Epithelial cell of esophagus (primary cell): ENCODE data around the gene TOX2.

Source experiments
- DNase-seq: peaks from one replicate; pipeline ENCODE4 v3.0.0; 2010; ENCODE audit warnings: low read depth
- H3K4me3 ChIP-seq: 2 replicates; pipeline ENCODE4 v1.5.1; 2011; ENCODE audit warnings: mild to moderate bottlenecking, low read length, control low read depth
- CTCF ChIP-seq: IDR thresholded peaks from 2 replicates; pipeline ENCODE4 v1.5.1; 2011; ENCODE audit warnings: low read depth, mild to moderate bottlenecking, low read length, control low read depth, inconsistent platforms; ENCODE audit not compliant: insufficient read depth; ENCODE audit errors: missing control alignments

TOX2 gene

GRCh38 chr20:44008806-44009678 lies 94.4 kb downstream of the TOX2 start:
- peak; percentile 45 for DNase-seq
- H3K4me3 ChIP-seq, result no peak overlapping the region
- no peak for TF ChIP-seq CTCF

DNA sequence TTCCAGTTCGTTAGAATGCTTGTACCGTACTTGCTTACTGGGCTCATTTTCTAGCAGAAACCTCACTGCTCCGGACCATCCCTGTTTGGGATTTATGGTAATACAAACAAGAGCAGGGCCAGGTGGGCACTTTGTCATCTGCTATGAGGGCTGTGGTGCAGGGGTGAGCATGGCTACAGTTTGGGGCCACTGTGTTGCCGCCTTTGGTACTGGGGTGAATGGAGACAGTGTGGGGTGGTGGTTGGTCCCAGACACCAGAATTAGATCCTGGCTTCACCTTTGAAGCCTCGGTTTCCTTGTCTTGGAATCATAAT lies 95.0 kb downstream of the TOX2 start:
- DNase-seq, result no peak
- H3K4me3 ChIP-seq, result no peak overlapping the region
- TF ChIP-seq CTCF, result no peak

DNA sequence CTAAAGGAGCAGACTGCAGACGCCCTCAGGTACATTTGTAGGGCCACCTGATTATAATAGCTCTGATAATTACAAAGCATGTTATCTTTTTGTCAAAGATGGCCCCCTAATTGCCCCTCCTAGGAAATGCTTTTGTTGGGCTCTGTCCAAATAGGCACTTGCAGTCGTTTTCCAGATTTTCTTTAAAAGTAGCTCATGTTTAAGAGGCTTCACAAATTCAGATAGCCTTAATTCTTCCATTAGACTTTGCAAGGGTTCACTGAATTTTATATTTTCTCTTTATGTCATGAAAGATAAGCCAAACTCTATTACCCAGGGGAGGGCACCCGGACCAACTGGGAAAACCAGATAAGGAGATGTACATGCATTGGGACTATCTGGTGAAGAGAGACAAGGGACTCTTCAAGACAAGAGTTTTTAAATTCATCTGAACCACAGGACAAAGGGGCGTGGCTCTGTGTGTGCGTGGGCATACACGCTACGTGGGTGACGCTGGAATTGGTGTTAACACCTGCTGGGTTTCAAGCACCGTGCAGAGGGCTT lies 95.6 kb downstream of the TOX2 start:
- TF ChIP-seq CTCF, result no peak
- no peak for DNase-seq
- no peak overlapping the region for H3K4me3 ChIP-seq

GRCh38 chr20:44011251-44011940 lies 96.7 kb downstream of the TOX2 start:
- no peak for DNase-seq
- H3K4me3 ChIP-seq, result no peak overlapping the region
- TF ChIP-seq CTCF, result no peak

DNA sequence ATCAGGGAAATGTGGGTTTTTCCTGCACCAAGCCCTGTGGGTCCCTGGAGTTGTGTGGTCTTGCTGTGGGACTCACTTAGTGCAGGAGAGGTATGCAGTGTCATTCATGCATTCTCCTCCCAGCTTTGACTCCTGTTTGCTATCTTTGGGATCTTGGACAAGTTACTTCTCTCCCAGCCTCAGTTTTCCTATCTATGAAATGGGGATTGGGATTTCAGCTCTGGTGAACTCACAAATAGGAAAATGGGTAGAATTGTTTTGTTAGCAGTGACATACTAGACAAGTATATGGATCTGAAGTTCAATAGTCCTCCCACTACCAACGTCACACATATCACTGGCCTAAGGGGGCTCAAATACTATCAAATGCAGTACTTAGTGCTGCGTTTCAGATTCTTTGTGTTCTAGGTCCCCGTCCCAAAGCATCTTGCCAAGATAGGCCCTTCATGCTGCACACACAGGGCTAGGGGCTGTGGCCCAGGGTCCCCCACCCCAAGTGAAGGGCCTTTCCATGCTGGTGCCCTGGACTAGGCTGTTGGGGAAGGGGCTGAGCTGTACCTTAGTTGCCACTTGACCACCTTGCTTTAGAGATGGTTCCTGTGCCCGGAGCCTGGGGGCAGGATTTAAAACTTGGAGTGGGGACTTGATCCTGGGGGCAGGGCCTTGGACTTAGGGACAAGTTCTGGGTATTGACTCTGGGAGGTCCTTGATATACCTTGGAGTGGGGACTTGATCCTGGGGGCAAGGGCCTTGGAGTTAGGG lies 98.0 kb downstream of the TOX2 start:
- no peak for TF ChIP-seq CTCF
- DNase-seq, result no peak
- H3K4me3 ChIP-seq, result no peak overlapping the region

DNA sequence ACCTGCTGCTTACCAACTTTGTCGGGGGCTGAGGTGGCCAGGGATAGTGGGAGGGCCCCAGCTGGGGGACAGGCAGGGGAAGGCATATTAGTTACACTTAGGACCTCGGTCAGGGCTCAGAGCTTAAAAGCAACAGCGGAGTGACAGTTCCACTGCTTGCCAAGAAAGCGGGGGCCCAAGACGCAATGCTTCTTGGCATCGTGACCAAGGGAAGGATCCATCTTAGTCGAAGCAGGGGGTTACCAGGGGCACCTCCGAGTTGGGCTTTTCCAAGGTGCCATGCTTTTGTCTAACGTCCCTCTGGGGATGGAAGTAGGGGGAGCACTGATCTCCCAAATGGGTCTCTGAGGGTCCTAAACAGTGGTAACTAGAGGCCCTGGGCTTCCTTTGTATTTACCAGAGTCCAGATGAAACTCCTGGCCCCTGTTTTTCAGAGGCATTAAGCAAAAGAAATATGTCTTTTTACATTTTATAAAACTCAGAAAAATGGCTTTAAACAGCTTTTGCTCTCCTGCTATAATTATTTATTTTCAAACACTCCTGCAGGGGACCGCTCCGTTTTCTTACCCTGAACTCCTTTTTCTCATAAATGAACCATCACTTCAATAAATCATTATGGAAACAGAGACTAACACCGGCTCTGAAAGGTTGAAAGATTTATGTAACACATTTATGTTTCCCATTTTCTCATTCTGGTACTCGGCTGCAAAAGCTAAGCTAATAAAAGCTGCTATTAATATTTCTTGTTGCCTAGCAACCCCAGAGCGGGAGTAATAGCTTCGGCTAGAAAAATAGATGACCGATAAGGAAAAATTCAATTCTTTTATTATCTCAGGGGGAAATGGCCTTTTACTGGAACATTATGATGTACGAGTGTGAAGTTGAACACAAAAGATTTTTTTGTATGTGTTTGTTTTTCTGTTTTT lies 100.4 kb downstream of the TOX2 start:
- no peak overlapping the region for H3K4me3 ChIP-seq
- no peak for TF ChIP-seq CTCF
- DNase-seq, result no peak
